K562 (cell line): Measurements from ENCODE around the gene ZNF618.

Experiments used
- NFXL1 ChIP-seq: fragments of 450-650 bp; formaldehyde crosslinking; IDR thresholded peaks from 2 replicates; pipeline ENCODE4 v1.4.0; 2021; ENCODE audit warnings: mild to moderate bottlenecking
- RUNX1 ChIP-seq: sonication (generic); IDR thresholded peaks from 2 replicates; pipeline ENCODE4 v1.6.1; 2016; ENCODE audit warnings: antibody characterized with exemption, low read depth
- TAF7 ChIP-seq: fragments of 450-650 bp; IDR thresholded peaks from 2 replicates; pipeline ENCODE4 v1.6.1; 2016; ENCODE audit warnings: missing genetic modification characterization, missing compliant biosample characterization

GRCh38 chr9:113986931-113987330, 110.8 kb downstream of the ZNF618 start:
- TF ChIP-seq TAF7 (tag), result no peak
- no peak for TF ChIP-seq NFXL1
- no peak for TF ChIP-seq RUNX1
